NCI-H226 (cell line): Measurements from ENCODE around the gene WDR18.
"Not testable (repeated sequence)": the region's sequence is repeated elsewhere in the genome, so short reads cannot be mapped to it uniquely, and the experiment has no call there.

Experiments
- DNase-seq: peaks from one replicate; pipeline ENCODE4 v3.0.0-alpha.2; 2015

WDR18 gene

GRCh38 chr19:950352-951066 lies 33.6 kb upstream of the WDR18 start:
- no peak for DNase-seq

GRCh38 chr19:952049-952679 lies 32.0 kb upstream of the WDR18 start:
- DNase-seq: no peak

- no peak for DNase-seq
These were observed 31.3 kb upstream of the WDR18 start for GRCh38 chr19:952680-953444.

GRCh38 chr19:953445-954271 lies 30.5 kb upstream of the WDR18 start:
- no peak for DNase-seq

- DNase-seq: no peak
These were observed 29.9 kb upstream of the WDR18 start for GRCh38 chr19:954272-954671.

GRCh38 chr19:954672-955494 lies 29.3 kb upstream of the WDR18 start:
- no peak for DNase-seq

GRCh38 chr19:955803-956765 lies 28.1 kb upstream of the WDR18 start:
- DNase-seq: no peak

GRCh38 chr19:956766-957440 lies 27.2 kb upstream of the WDR18 start:
- no peak for DNase-seq

GRCh38 chr19:957578-957977 lies 26.6 kb upstream of the WDR18 start:
- not testable (repeated sequence) for DNase-seq

- peak; percentile 71 for DNase-seq
These were observed 24.9 kb upstream of the WDR18 start for GRCh38 chr19:958967-959855.

- DNase-seq: no peak
These were observed 24.1 kb upstream of the WDR18 start for GRCh38 chr19:960020-960419.

- DNase-seq: no peak
These were observed 23.6 kb upstream of the WDR18 start for GRCh38 chr19:960601-960938.

GRCh38 chr19:961866-962620 lies 22.1 kb upstream of the WDR18 start:
- peak; percentile 57 for DNase-seq

GRCh38 chr19:962683-963400 lies 21.3 kb upstream of the WDR18 start:
- DNase-seq: no peak

- peak; percentile 66 for DNase-seq
These were observed 20.6 kb upstream of the WDR18 start for GRCh38 chr19:963486-963951.

GRCh38 chr19:964116-964520 lies 20.0 kb upstream of the WDR18 start:
- no peak for DNase-seq
